HG02759 (cell line): ENCODE measurements around the gene NDUFS6.

Experiments
- ATAC-seq: cut with Tn5 transposase; IDR thresholded peaks from one replicate; pipeline ENCODE4 v1.9.1; 2021; ENCODE audit warnings: mild to moderate bottlenecking, moderate library complexity; ENCODE audit not compliant: unreplicated experiment

Gene NDUFS6

GRCh38 chr5:1765141-1765879 lies 35.9 kb upstream of the NDUFS6 start:
- peak; percentile 45 for ATAC-seq

DNA sequence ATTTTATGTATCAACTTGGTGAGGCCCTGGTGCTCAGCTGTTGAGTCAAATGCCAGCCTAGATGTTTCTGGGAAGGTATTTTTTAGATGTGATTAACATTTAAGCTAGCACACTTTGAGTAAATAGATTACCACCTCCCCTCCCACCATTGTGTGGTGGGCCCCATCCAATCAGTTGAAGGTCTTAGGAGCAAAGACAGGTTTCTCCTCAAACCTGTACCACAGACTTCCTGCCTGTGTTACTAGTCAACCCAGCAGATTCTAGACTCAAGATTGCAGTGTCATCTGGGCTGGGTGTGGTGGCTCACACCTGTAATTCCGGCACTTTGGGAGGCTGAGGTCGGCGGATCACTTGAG lies 35.3 kb upstream of the NDUFS6 start:
- no peak for ATAC-seq

- ATAC-seq = no peak
Observed at GRCh38 chr5:1767524-1768282, 33.5 kb upstream of the NDUFS6 start.

DNA sequence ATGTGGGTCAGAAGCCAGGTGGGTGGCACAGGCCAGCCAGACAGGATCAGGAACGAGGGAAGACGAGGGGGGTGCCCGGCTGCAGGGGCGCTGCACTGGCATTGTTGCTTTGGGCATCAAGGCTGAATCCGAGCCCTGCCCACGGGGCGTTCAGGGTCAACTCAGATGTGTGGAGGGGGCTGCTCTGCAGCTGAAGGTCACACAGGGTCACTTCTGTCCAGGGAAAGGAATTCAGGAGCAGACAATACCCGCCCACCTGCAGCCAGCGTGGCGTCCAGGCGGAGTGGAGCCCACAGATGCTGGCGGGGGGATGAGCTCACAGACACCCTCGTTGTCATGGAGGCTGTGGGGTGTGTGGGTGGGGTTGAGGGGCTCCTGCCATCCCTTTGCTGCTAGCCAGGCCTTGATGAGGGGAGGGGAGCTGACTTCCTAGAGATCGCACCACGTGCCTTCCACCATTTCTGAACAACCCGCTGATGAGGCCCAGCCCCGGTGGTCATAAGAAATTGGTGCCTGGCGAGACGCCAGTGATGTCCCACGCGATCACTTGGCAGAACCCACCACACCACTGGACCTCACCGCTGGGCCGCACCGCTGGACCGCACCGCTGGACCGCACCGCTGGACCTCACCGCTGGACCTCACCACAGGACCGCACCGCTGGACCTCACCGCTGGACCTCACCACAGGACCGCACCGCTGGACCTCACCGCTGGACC lies 32.8 kb upstream of the NDUFS6 start:
- no peak for ATAC-seq

DNA sequence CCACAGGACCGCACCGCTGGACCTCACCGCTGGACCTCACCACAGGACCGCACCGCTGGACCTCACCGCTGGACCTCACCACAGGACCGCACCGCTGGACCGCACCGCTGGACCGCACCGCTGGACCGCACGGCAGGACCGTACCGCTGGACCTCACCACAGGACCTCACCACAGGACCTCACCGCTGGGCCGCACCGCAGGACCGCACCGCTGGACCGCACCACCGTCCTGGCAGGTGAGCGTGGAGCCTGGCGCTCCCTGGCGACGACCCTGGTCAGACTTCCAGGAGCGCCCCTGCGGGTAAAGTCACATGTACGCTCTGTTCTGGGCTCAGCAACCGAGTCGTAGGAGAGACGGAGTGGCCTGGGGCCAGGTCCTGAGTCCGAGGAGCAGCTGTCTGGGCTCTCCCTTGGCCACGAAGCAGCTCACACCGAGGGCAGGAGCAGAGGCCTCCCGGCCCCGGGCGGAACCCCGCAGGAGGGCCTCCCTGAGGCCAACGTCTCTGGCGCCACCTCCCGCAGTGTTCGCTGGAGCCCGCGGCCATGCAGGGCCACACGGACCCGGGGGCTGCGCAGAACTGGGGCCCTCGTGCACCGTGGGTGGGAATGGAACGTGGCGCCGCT lies 32.1 kb upstream of the NDUFS6 start:
- ATAC-seq = no peak

- ATAC-seq = no peak
Observed at GRCh38 chr5:1769752-1770442, 31.3 kb upstream of the NDUFS6 start.

DNA sequence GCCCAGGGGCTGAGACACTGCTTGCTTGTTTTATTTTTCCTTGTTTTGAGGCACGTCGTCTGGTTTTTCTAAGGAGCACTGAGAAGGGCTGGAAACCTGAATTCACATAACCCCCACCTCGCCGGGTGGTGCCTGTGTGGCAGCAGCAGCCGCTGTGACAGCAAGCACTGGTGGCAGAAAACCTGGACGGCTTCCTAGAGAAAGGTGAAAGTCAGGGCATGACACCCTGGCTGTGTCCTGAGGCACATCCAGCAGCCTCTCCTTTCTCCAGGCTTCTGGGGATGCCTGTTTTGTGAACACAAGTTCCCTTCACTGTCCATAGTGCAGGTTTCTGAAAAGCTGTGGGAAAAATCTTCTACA lies 30.8 kb upstream of the NDUFS6 start:
- ATAC-seq = no peak

- no peak for ATAC-seq
Observed at GRCh38 chr5:1771149-1772065, 29.8 kb upstream of the NDUFS6 start.

- peak; percentile 63 for ATAC-seq
Observed at GRCh38 chr5:1772634-1773033, 28.6 kb upstream of the NDUFS6 start.

GRCh38 chr5:1776831-1777230 lies 24.4 kb upstream of the NDUFS6 start:
- ATAC-seq = no peak

DNA sequence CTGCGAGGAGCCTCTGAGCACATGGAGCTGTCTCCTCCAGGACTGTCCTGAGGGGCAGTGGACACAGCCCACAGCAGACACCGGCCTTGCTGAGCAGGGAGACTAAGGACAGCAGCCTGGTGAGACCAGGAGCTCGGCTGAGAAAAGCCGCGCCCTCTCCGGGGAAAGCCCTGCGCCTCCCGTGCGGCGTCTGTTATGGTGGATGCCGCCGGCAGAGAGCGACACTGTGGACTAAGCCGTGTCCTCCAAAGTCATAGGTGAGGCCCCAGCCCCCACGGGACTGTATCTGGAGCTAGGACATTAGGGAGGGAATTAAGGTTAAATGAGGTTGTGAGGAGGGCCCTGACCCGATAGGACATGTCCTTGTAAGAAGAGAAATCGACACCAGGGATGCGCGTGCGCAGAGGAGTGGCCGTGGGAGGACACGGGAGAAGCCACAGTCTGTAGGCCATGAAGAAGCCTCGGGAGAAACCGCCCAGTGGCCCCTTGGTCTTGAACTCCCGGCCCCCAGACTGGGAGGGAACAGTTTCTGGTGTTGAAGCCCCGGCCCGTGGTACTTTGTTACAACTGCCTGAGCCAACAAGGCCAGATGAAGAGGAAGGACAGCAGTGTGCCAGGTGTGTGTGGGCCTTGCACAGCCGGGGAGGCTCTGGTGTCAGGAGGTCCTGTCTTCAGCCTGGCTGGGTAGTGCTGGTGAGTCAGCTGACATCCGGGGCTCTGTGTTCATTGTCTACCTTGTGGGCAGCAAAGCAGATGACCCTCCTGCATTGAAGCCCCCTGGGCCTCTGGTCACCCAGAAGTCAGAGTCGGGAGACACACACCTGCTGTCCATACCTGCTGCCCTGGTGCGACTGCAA lies 23.7 kb upstream of the NDUFS6 start:
- ATAC-seq = no peak

DNA sequence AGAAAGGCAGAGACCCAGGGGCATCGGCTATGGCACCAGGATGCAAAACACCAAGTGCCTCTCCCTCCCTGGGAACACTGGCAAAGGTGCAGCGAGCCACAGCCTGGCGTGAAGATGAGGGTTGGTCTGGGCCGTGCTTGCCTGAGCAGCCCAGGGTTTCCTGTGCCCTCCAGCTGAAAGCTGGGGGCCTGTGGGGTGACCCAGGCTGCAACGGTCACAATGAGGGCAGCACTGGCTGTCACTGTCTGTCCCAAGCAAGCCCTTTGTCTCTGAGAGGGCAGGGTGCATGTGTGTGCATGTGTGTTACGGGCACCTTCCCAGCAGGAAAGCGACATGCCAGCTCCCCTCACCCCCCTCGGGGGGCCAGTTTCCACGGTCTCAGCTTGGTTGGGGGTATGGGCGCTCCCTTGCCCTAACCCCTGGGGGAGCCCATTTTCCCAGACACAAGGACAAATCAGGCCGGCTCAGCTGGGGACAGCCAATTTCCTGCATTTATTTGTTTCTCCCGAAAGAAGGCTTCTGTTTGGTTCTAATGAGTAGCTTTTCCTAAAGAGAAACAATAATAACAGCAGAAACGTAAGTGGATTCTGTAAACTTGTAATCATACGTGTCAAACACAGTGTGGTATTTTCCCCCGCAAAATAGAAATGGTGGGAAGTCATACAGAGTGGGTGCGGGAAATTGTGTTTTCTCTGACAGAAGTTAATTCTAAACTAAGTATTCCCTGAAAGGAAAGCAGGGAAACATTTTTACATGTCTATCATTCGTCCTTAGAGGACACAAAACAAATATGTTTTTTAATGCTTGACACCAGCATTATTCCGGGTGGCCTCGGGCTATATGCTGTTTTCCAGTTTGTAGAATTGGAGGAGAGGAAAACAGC lies 22.8 kb upstream of the NDUFS6 start:
- ATAC-seq = no peak

DNA sequence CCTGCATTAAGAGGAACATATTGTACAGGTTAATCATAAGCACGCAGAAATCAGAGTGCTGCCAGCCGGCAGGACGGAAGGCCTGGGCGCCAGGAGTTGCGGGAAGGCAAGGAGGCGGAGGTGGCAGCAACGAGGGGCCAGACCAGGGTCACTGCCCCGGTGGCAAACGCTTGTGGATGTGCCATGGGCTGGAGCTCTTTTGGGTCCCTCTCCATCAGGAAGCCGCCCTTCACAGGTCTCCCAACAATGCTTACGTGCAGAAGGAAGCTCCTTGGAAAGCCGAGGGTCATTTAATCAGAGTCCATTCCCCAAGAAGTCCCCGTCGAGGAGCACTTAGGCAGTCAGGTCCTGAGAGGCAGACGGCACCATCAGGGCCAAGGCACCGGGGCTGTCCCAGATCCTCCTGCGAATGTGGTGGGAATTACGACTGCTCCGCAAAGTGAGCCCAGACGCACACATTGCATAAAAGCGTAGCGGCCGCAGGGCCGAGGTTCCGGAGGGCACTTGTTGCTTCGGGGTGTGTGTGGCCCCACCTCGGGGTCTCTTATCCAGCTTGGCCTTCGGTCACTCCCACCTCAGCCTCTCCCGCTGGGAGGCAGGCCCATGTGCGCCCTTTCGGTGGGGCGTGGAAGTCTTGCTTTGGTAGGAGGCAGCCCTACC lies 22.1 kb upstream of the NDUFS6 start:
- no peak for ATAC-seq

DNA sequence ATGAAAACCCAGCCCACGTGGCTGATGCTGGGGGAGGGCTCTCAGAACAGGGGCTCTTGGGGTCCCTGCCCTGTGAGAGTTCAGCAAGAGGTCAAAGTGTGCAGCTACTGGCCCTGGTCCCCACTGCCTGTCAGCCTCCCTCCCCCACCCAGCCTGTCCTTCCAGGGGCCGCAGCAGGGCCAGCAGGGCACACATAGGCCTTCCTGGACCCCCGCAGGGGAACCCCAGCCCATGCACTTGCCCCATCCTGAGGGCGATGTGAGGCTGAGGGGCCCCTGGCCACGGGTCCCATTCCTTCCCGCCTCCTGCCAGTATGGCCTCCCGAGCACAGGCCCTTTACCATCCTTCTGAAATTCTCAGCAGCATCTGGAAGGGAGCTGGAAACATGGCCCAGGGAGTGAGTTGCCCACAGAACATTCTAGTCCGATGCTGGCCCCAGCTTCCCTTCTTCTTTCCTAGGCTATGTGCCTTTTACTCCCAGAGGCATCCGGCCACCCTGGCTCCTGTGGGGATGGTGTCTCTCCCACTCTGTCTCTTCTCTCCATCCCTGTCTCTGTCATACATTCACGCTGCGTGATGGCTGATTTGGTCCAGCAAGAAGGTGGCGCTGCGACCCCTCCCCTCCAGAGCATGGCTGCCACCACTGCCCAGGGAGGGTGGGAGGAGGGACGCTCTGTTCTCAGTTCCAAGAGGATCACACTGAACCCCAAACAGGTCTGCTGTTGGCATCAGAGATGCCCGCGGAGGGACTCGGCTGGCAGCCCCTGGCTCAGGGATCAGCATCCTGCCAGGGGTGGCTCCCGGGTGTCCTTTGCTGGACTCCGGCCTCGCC lies 21.2 kb upstream of the NDUFS6 start:
- no peak for ATAC-seq

GRCh38 chr5:1780614-1780930 lies 20.6 kb upstream of the NDUFS6 start:
- no peak for ATAC-seq

DNA sequence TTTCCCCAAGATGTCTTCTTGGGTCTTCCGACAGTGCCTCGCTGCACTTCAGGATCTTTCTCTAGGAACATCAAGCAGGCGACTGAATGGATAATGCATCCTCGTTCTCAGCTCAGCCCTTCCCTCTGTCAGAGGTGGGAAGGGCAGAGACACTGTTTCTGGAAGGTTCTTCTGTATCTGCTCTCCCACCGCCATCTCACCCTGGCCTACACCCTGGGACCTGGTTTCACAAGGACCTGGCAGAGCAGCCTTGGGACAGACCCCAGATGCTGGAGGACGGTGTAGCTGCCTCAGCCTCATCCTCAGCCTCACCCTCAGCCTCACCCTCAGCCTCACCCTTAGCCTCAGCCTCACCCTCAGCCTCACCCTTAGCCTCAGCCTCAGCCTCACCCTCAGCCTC lies 20.1 kb upstream of the NDUFS6 start:
- no peak for ATAC-seq
